OCI-LY3 (cell line): ENCODE results near the gene CHDH.

ENCODE experiments used
- H2AFZ ChIP-seq: fragments of 200-600, 300-600 bp; shearing (Covaris generic); 2 replicates; pipeline ENCODE4 v1.6.0; 2014; ENCODE audit warnings: antibody characterized with exemption, low read depth, low read length
- H3K27ac ChIP-seq: fragments of 200-600, 300-600 bp; sonication (generic); 2 replicates; pipeline ENCODE4 v1.5.1; 2014; ENCODE audit warnings: mild to moderate bottlenecking, low read length, moderate library complexity, mixed read lengths
- H3K27me3 ChIP-seq: fragments of 200-600, 300-600 bp; sonication (generic); 2 replicates; pipeline ENCODE4 v1.6.1; 2014; ENCODE audit warnings: low read depth, low read length, mixed read lengths
- H3K36me3 ChIP-seq: fragments of 200-600, 300-600 bp; sonication (generic); replicated peaks from 2 replicates; pipeline ENCODE3; 2014; ENCODE audit warnings: low read depth, low read length, mixed read lengths
- H3K4me1 ChIP-seq: fragments of 300-600, 200-600 bp; sonication (generic); 2 replicates; pipeline ENCODE4 v1.6.1; 2014; ENCODE audit warnings: low read length, mixed read lengths
- H3K4me2 ChIP-seq: fragments of 200-600, 300-600 bp; sonication (generic); 2 replicates; pipeline ENCODE4 v1.6.1; 2014; ENCODE audit warnings: low read length, mixed read lengths
- H3K4me3 ChIP-seq: fragments of 300-600, 200-600 bp; sonication (generic); 2 replicates; pipeline ENCODE4 v1.5.1; 2014; ENCODE audit warnings: antibody characterized with exemption, mild to moderate bottlenecking, low read length, moderate library complexity
- H3K79me2 ChIP-seq: fragments of 300-600, 200-600 bp; shearing (Covaris generic); 2 replicates; pipeline ENCODE4 v1.6.1; 2014; ENCODE audit warnings: mild to moderate bottlenecking, low read length, mixed read lengths
- H3K9ac ChIP-seq: fragments of 300-600, 200-600 bp; shearing (Covaris generic); 2 replicates; pipeline ENCODE4 v1.6.0; 2014; ENCODE audit warnings: mild to moderate bottlenecking, low read length, moderate library complexity
- H3K9me3 ChIP-seq: fragments of 200-600, 300-600 bp; shearing (Covaris generic); 2 replicates; pipeline ENCODE4 v1.6.1; 2014; ENCODE audit warnings: low read length, mixed read lengths; ENCODE audit not compliant: insufficient read depth
- H4K20me1 ChIP-seq: fragments of 200-600, 300-600 bp; sonication (generic); 2 replicates; pipeline ENCODE4 v1.6.1; 2016; ENCODE audit warnings: low read length, mixed read lengths; ENCODE audit not compliant: insufficient read depth
- EZH2phosphoT487 ChIP-seq: fragments of 200-600 bp; shearing (Covaris generic); IDR thresholded peaks from 2 replicates; pipeline ENCODE4 v1.6.1; 2018; ENCODE audit warnings: antibody characterized with exemption, mixed run types, low read depth
- TF ChIP-seq, protein P1 (sequence below): fragments of 200-600, 300-600 bp; sonication (generic); IDR thresholded peaks from 2 replicates; pipeline ENCODE4 v1.5.1; 2014; ENCODE audit warnings: antibody characterized with exemption, low read length, low read depth

Gene CHDH

GRCh38 chr3:53884623-53885022 lies 38.4 kb upstream of the CHDH start:
- Histone ChIP-seq H3K36me3 (peaks cover 58% of the 10 kb centered on the region), H3K27me3 (no peaks in the 10 kb centered on the region), H3K9ac (no peak overlapping the region), H4K20me1 (no peaks in the 10 kb centered on the region), H3K79me2 (peaks cover 46% of the 10 kb centered on the region), H3K27ac (no peak overlapping the region), H3K4me1 (peaks cover 14% of the 10 kb centered on the region), H3K4me3 (no peak overlapping the region), H3K4me2 (no peak overlapping the region), H3K9me3 (no peaks in the 10 kb centered on the region), H2AFZ (no peak overlapping the region)
- TF ChIP-seq EZH2phosphoT487, result no peak
- TF ChIP-seq, protein P1, sequence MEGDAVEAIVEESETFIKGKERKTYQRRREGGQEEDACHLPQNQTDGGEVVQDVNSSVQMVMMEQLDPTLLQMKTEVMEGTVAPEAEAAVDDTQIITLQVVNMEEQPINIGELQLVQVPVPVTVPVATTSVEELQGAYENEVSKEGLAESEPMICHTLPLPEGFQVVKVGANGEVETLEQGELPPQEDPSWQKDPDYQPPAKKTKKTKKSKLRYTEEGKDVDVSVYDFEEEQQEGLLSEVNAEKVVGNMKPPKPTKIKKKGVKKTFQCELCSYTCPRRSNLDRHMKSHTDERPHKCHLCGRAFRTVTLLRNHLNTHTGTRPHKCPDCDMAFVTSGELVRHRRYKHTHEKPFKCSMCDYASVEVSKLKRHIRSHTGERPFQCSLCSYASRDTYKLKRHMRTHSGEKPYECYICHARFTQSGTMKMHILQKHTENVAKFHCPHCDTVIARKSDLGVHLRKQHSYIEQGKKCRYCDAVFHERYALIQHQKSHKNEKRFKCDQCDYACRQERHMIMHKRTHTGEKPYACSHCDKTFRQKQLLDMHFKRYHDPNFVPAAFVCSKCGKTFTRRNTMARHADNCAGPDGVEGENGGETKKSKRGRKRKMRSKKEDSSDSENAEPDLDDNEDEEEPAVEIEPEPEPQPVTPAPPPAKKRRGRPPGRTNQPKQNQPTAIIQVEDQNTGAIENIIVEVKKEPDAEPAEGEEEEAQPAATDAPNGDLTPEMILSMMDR, result no peak

DNA sequence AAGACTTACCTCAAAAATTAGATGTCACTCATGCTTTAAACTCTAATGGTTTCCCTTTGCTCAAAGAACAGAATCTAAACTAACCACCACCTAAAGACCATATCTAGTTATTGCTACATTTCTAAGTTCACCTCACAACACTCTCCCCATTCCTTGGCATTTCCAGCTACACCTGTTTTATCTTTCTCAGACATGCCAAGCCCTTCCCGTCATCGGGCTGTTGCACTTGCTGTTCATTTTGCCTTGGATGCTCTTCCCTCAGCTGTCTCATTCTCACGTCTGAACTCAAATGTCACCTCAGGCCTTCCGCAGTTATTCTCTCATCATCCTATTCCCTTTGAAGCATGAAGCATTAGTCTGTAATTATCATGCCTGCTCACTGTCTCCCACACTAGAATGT lies 36.8 kb upstream of the CHDH start:
- Histone ChIP-seq H2AFZ (no peak overlapping the region), H3K9me3 (no peaks in the 10 kb centered on the region), H3K36me3 (peaks cover 63% of the 10 kb centered on the region), H3K27me3 (no peaks in the 10 kb centered on the region), H3K4me2 (no peak overlapping the region), H4K20me1 (no peaks in the 10 kb centered on the region), H3K79me2 (peaks cover 30% of the 10 kb centered on the region), H3K4me1 (peaks cover 14% of the 10 kb centered on the region), H3K9ac (no peak overlapping the region), H3K4me3 (no peak overlapping the region), H3K27ac (no peak overlapping the region)
- TF ChIP-seq, protein P1, result no peak
- TF ChIP-seq EZH2phosphoT487, result no peak

DNA sequence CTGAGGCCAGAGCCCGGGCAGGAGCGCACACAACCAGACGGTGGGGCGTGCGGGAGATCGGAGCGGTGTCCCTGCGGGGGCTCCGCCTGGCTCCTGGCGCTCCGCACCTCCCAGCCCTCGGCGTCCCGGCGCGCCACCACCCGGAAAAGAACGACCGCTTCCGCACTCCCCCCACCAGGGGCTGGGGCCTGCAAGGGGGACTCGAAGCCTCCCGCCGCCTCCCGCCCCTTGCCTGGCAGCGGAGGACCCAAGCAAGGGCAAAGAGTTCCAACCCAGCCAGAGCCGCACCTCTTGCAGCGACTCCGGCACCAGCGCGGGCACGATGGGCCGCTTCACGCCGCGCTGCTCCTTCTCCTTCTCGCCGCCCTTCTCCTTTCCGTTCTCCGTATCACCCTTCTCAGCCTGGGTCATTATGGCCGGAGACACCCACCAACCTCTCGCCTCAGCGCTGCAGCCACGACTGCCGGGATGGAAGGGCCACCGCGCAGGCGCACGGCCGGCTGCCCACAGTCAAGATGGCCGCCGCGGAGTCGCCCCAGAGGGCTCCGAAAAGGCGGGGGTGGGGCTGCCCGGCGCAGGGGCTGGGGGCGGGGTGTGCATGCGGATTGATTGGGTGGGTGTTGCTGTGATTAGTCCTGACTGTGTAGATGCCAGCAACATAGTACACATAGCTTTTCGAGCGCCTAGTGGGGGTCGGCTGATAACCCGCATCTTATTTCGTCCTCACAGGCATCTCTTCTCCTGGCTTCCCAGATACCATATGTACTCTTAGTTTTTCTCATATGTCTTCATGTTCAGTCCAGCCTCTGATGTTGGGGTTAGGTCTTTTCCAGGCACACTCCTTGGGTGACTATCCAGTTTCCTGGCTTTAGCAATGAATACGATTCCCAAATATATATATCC lies 35.7 kb upstream of the CHDH start, which contains the start of gene ACTR8:
Gene ACTR8, minus strand, starts transcription at position 462 of the 903 bp plus-strand sequence. Its CDS starts 51 bp downstream, at position 411.
- H3K79me2 ChIP-seq, result peaks cover 20% of the 10 kb centered on the region
- TF ChIP-seq EZH2phosphoT487, result no peak
- TF ChIP-seq, protein P1, result peak; percentile 28
- H3K4me2 ChIP-seq, result peak within 1 kb of the TSS; percentile 91
- H3K36me3 ChIP-seq, result peaks cover 63% of the 10 kb centered on the region
- H3K27me3 ChIP-seq, result no peaks in the 10 kb centered on the region
- H3K9ac ChIP-seq, result peak within 1 kb of the TSS; percentile 88
- H4K20me1 ChIP-seq, result no peaks in the 10 kb centered on the region
- no peaks in the 10 kb centered on the region for H3K9me3 ChIP-seq
- H3K27ac ChIP-seq, result peak within 1 kb of the TSS; percentile 77
- peak within 1 kb of the TSS; percentile 86 for H3K4me3 ChIP-seq
- H2AFZ ChIP-seq, result peak within 1 kb of the TSS; percentile 88
- H3K4me1 ChIP-seq, result peaks cover 14% of the 10 kb centered on the region
